GM12878 (cell line): Measurements from ENCODE around the gene DNAH3. TPM values are rescaled to one million over a fixed set of nuclear protein-coding genes. Genes with fewer than 3 reads are reported as not detected.

Experiments used
- ATAC-seq: fragments of 200-7000 bp; cut with Tn5 transposase; 3 replicates; pipeline ENCODE4 v1.9.1; 2020; ENCODE audit warnings: mild to moderate bottlenecking, moderate library complexity
- BruUV-seq: library from RNA; stranded (reverse); fragments of 400-500 nt; replicated peaks from 2 replicates; lab custom pipeline; 2021; lab: Mats Ljungman, UMichigan
- CTCF ChIA-PET: fragments of 300-600 bp; sonication (Branson Sonifier 250); formaldehyde crosslinking; extraction: SDS; loops from one replicate; lab custom pipeline; 2021; ENCODE audit warnings: inconsistent platforms; lab: Yijun Ruan, JAX
- POLR2A ChIA-PET: fragments of 350-600 bp; formaldehyde crosslinking; extraction: SDS; loops from one replicate; lab custom pipeline; 2021; ENCODE audit warnings: inconsistent platforms; lab: Charles Lee
- RAD21 ChIA-PET: fragments of 300-600 bp; sonication (Branson Sonifier 250); formaldehyde crosslinking; loops from one replicate; lab custom pipeline; 2023; ENCODE audit warnings: antibody characterized with exemption; ENCODE audit not compliant: unreplicated experiment; lab: Charles Lee
- SMC1A ChIA-PET: fragments of 300-600 bp; sonication (Branson Sonifier 250); formaldehyde crosslinking; loops from one replicate; lab custom pipeline; 2023; ENCODE audit not compliant: unreplicated experiment, uncharacterized antibody; lab: Charles Lee
- DNase-seq: peaks from one replicate; pipeline ENCODE4 v3.0.0-alpha.2; 2011; ENCODE audit warnings: low read depth, low spot score
- FAIRE-seq: peaks from 3 replicates; lab custom pipeline; 2011; peaks lifted over from hg19 to GRCh38; lab: Jason Lieb, UNC
- H2AFZ ChIP-seq: 2 replicates; pipeline ENCODE4 v1.6.0; 2011; ENCODE audit warnings: low read depth, low read length, control low read depth; ENCODE audit not compliant: control insufficient read depth
- H3K27ac ChIP-seq: 2 replicates; pipeline ENCODE4 v1.5.1; 2011; ENCODE audit warnings: control low read depth; ENCODE audit not compliant: control insufficient read depth, insufficient read depth
- H3K27me3 ChIP-seq, 2 experiments: replicated peaks in 1 of 2; 2 replicates each; pipeline versions ENCODE4 v1.6.0 to v1.6.1; 2011; ENCODE audit warnings: low read length in 1 of 2; ENCODE audit not compliant: control insufficient read depth in 2 of 2, insufficient read depth in 2 of 2
- H3K36me3 ChIP-seq, 2 experiments: 2 replicates each; pipeline ENCODE4 v1.5.1; 2011; ENCODE audit warnings: low read length in 1 of 2; ENCODE audit not compliant: control insufficient read depth in 2 of 2, insufficient read depth in 2 of 2
- H3K4me1 ChIP-seq: 2 replicates; pipeline ENCODE4 v1.6.1; 2011; ENCODE audit warnings: mild to moderate bottlenecking, low read length, moderate library complexity, mixed read lengths; ENCODE audit not compliant: control insufficient read depth, insufficient read depth
- H3K4me2 ChIP-seq: 2 replicates; pipeline ENCODE4 v1.6.0; 2011; ENCODE audit warnings: control low read depth; ENCODE audit not compliant: control insufficient read depth, insufficient read depth
- H3K4me3 ChIP-seq: fragments of 200-600 bp; sonication (generic); 2 replicates; pipeline ENCODE4 v1.5.1; 2016
- H3K79me2 ChIP-seq: 2 replicates; pipeline ENCODE4 v1.6.0; 2011; ENCODE audit warnings: low read length; ENCODE audit not compliant: control insufficient read depth, insufficient read depth
- H3K9ac ChIP-seq: 2 replicates; pipeline ENCODE4 v1.8.0; 2011; ENCODE audit warnings: low read length, control low read depth, mixed read lengths; ENCODE audit not compliant: control insufficient read depth, insufficient read depth
- H3K9me3 ChIP-seq: replicated peaks from 3 replicates; pipeline ENCODE4 v1.5.1; 2011; ENCODE audit warnings: mild to moderate bottlenecking, low read length; ENCODE audit not compliant: control insufficient read depth, insufficient read depth
- H4K20me1 ChIP-seq: 2 replicates; pipeline ENCODE4 v1.6.0; 2011; ENCODE audit not compliant: control insufficient read depth, insufficient read depth
- BMI1 ChIP-seq: fragments of 450-650 bp; IDR thresholded peaks from 2 replicates; pipeline ENCODE4 v1.6.1; 2016; ENCODE audit warnings: mild to moderate bottlenecking, moderate library complexity, borderline replicate concordance
- CEBPB ChIP-seq, 2 experiments: fragments of 150-350 bp in 1 of 2; IDR thresholded peaks; 2 replicates each; pipeline ENCODE4 v1.6.1; 2012 to 2014; ENCODE audit warnings: low read depth in 2 of 2, low read length in 2 of 2, borderline replicate concordance in 1 of 2, inconsistent platforms in 1 of 2
- CREM ChIP-seq: IDR thresholded peaks from 2 replicates; pipeline ENCODE4 v1.6.1; 2014; ENCODE audit warnings: antibody characterized with exemption, low read depth
- HCFC1 ChIP-seq: fragments of 150-350 bp; IDR thresholded peaks from 2 replicates; pipeline ENCODE4 v1.6.1; 2014; ENCODE audit warnings: low read length
- MYC ChIP-seq: IDR thresholded peaks from 2 replicates; pipeline ENCODE4 v1.6.1; 2011; ENCODE audit warnings: mild to moderate bottlenecking, low read length, moderate library complexity, inconsistent platforms; ENCODE audit not compliant: insufficient read depth, insufficient replicate concordance, insufficient read length, severe bottlenecking
- NFIC ChIP-seq: IDR thresholded peaks from 2 replicates; pipeline ENCODE4 v1.6.1; 2012; ENCODE audit warnings: low read depth, mild to moderate bottlenecking, inconsistent platforms, low read length, moderate library complexity
- NFYB ChIP-seq: IDR thresholded peaks from 2 replicates; pipeline ENCODE4 v1.6.1; 2011; ENCODE audit warnings: low read depth, mild to moderate bottlenecking, low read length, improper control_type of control experiment, moderate library complexity; ENCODE audit not compliant: insufficient read depth
- PAX8 ChIP-seq: fragments of 450-650 bp; IDR thresholded peaks from 2 replicates; pipeline ENCODE4 v1.6.1; 2017; ENCODE audit warnings: mild to moderate bottlenecking, moderate library complexity
- RB1 ChIP-seq: fragments of 450-650 bp; formaldehyde crosslinking; IDR thresholded peaks from 2 replicates; pipeline ENCODE4 v1.6.1; 2017; ENCODE audit warnings: mild to moderate bottlenecking, borderline replicate concordance
- RELA ChIP-seq: fragments of 450-650 bp; IDR thresholded peaks from 2 replicates; pipeline ENCODE4 v1.8.0; 2014; ENCODE audit warnings: borderline replicate concordance; ENCODE audit not compliant: partially characterized antibody
- RUNX3 ChIP-seq: IDR thresholded peaks from 2 replicates; pipeline ENCODE4 v1.6.1; 2012; ENCODE audit warnings: low read length, inconsistent platforms
- SIX5 ChIP-seq: IDR thresholded peaks from 2 replicates; pipeline ENCODE4 v1.6.1; 2011; ENCODE audit warnings: mild to moderate bottlenecking, low read depth, low read length, moderate library complexity; ENCODE audit not compliant: severe bottlenecking
- TCF12 ChIP-seq: IDR thresholded peaks from 2 replicates; pipeline ENCODE4 v1.6.1; 2011; ENCODE audit warnings: low read depth, mild to moderate bottlenecking, low read length
- USF2 ChIP-seq: IDR thresholded peaks from 2 replicates; pipeline ENCODE4 v1.6.1; 2011; ENCODE audit warnings: low read depth, low read length, improper control_type of control experiment, borderline replicate concordance
- ZZZ3 ChIP-seq: IDR thresholded peaks from 2 replicates; pipeline ENCODE4 v1.6.1; 2011; ENCODE audit warnings: low read depth; ENCODE audit not compliant: control insufficient read depth, insufficient read length
- WGBS: methylation state at CpG from one replicate; pipeline ENCODE4 v1.1.6; 2016; ENCODE audit warnings: low lambda C conversion rate; ENCODE audit not compliant: insufficient replicate concordance, insufficient coverage; ENCODE audit errors: missing lambda C conversion rate; 5-methylcytosine and 5-hydroxymethylcytosine counted together
- in situ Hi-C: fragments of 300-500 bp; cut with MboI; formaldehyde crosslinking; loops from 9 replicates; pipeline ENCODE4 v1.14.3; 2018; ENCODE audit warnings: mixed read lengths
- intact Hi-C: fragments of 100-400 bp; cut with micrococcal nuclease; formaldehyde crosslinking; loops from one replicate; pipeline ENCODE4 v1.14.2; 2022; ENCODE audit not compliant: unreplicated experiment
- polyA plus RNA-seq, 11 experiments: library from polyadenylated mRNA; depleted of rRNA in 4 of 11; unstranded in 6 of 11; stranded (reverse) in 5 of 11; fragments of >200 nt; fragmentation: Nextera tagmentation in 4 of 11; fragmentation: Illumina TruSeq in 1 of 11; extraction: Ambion mirVana in 4 of 11; extraction: Trizol in 1 of 11; gene quantifications; 1 replicate in 1 of 11; 2 replicates in 10 of 11; pipeline versions ENCODE4 v1.2.1 to v1.2.3, GENCODE V29; 2011 to 2016; ENCODE audit warnings: inconsistent platforms in 2 of 11, missing spikeins in 2 of 11, low read depth in 1 of 11
- total RNA-seq, 4 experiments: library from RNA; depleted of rRNA in 3 of 4; stranded (reverse); fragments of >200 nt in 3 of 4; fragmentation: Illumina TruSeq in 1 of 4; extraction: Trizol in 1 of 4; gene quantifications; 2 replicates each; pipeline versions ENCODE4 v1.2.1 to v1.2.3, GENCODE V29; 2013 to 2021
- TF ChIP-seq, protein P1 (sequence below): IDR thresholded peaks from 2 replicates; pipeline ENCODE4 v1.6.1; 2011; ENCODE audit warnings: borderline replicate concordance, low read depth, mild to moderate bottlenecking, moderate library complexity, mixed read lengths, low read length; ENCODE audit not compliant: insufficient read depth; ENCODE audit errors: extremely low read length
- TF ChIP-seq, protein P2 (sequence below): fragments of 450-650 bp; IDR thresholded peaks from 2 replicates; pipeline ENCODE4 v1.6.1; 2016; ENCODE audit warnings: mild to moderate bottlenecking, moderate library complexity, borderline replicate concordance

The DNAH3 gene
- total and polyA plus RNA-seq, 10 of the 15 experiments (the other 5 are each of a cell fraction or from before 2014, with no cell fraction given) = under 0.01 to 0.04 (median 0.04) TPM; not detected in 5

DNA sequence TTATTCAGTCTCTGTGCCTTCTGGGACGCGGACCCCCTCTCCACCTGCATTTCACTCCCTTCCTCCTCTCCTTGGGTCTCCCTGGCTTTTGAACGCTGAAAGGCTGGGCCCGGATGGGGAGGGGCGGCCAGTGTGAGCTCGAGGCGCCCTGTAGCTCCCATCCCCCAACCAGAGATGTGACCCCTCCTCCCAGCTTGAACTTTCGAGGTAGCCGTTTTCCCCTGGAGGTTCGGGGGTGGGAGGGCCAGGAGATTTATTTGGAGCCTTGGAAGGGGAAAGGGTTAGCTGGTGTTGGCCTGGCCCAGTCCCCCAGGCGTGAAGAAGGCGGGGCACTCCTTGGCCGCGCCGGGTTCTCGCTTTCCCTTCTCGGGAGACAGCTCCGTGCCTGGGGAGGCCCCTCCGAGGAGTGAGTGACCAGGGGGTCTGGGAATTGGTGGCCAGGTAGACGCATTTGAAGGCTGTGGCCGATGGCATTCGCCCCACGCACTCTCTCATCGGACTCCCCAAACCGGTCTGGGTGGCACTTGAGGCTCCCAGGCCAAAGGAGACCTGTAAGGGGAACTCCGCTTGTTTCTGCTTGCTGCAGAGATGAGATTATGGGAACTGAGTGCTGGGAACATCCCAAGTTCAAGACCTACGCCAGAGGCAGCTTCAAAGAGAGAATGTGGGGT lies 8.8 kb upstream of the DNAH3 start:
- H3K9me3 ChIP-seq = no peaks in the 10 kb centered on the region
- in situ Hi-C loops (loop anchor here (10.0 kb wide), 1 partner anchor 1165 kb away; no protein-coding TSS in a partner anchor), intact Hi-C loops (loop anchor here (1.0 to 5.0 kb wide), 3 partner anchors 141 to 1163 kb away; no protein-coding TSS in a partner anchor)
- DNase-seq = no peak
- H3K4me3 ChIP-seq = peak overlapping the region; percentile 84
- peak overlapping the region; percentile 42; the same call in 1 of the 2 replicates for H3K27ac ChIP-seq
- FAIRE-seq = no peak
- ChIA-PET POLR2A (interaction anchor here (0.6 to 1.1 kb wide), 8 partner anchors 9 to 1513 kb away, joined by 3 to 5 read pairs (median 3); no protein-coding TSS in a partner anchor), CTCF (interaction anchor here (0.7 to 7.2 kb wide), 13 partner anchors 9 to 1528 kb away, joined by 3 to 90 read pairs (median 5); partner anchors contain the start of gene CRYM), SMC1A (interaction anchor here (0.5 to 4.7 kb wide), 12 partner anchors 13 to 1141 kb away, joined by 3 to 56 read pairs (median 3); no protein-coding TSS in a partner anchor), RAD21 (interaction anchor here (0.7 to 3.9 kb wide), 6 partner anchors 9 to 143 kb away, joined by 3 to 45 read pairs (median 6); no protein-coding TSS in a partner anchor)
- WGBS = 4% methylated on average over 27 of the region's 27 CpGs
- ATAC-seq = peak; percentile 67
- H3K36me3 ChIP-seq = no peaks in the 10 kb centered on the region; a peak in 1 of 4 replicates
- H3K4me2 ChIP-seq = peak overlapping the region; percentile 98
- peak overlapping the region; percentile 91 for H2AFZ ChIP-seq
- H3K9ac ChIP-seq = peak overlapping the region; percentile 72
- H4K20me1 ChIP-seq = no peaks in the 10 kb centered on the region
- H3K79me2 ChIP-seq = peaks cover 3% of the 10 kb centered on the region
- H3K4me1 ChIP-seq = peaks cover 9% of the 10 kb centered on the region
- no peaks in the 10 kb centered on the region for H3K27me3 ChIP-seq
- BruUV-seq = TSS peak; percentile 49
- TF ChIP-seq RB1 (no peak), NFYB (no peak), CEBPB (IDR thresholded peaks at IDR 0.05; ENCODE audit: borderline replicate concordance in 1 of 2, low read depth in 2 of 2, low read length in 2 of 2) (no peak), PAX8 (no peak), SIX5 (no peak), BMI1 (no peak), MYC (no peak), USF2 (no peak), RUNX3 (no peak), RELA (no peak), NFIC (no peak), CREM (no peak), HCFC1 (no peak), TCF12 (no peak), ZZZ3 (no peak)
- TF ChIP-seq, protein P1, sequence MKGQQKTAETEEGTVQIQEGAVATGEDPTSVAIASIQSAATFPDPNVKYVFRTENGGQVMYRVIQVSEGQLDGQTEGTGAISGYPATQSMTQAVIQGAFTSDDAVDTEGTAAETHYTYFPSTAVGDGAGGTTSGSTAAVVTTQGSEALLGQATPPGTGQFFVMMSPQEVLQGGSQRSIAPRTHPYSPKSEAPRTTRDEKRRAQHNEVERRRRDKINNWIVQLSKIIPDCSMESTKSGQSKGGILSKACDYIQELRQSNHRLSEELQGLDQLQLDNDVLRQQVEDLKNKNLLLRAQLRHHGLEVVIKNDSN = no peak
- TF ChIP-seq, protein P2, sequence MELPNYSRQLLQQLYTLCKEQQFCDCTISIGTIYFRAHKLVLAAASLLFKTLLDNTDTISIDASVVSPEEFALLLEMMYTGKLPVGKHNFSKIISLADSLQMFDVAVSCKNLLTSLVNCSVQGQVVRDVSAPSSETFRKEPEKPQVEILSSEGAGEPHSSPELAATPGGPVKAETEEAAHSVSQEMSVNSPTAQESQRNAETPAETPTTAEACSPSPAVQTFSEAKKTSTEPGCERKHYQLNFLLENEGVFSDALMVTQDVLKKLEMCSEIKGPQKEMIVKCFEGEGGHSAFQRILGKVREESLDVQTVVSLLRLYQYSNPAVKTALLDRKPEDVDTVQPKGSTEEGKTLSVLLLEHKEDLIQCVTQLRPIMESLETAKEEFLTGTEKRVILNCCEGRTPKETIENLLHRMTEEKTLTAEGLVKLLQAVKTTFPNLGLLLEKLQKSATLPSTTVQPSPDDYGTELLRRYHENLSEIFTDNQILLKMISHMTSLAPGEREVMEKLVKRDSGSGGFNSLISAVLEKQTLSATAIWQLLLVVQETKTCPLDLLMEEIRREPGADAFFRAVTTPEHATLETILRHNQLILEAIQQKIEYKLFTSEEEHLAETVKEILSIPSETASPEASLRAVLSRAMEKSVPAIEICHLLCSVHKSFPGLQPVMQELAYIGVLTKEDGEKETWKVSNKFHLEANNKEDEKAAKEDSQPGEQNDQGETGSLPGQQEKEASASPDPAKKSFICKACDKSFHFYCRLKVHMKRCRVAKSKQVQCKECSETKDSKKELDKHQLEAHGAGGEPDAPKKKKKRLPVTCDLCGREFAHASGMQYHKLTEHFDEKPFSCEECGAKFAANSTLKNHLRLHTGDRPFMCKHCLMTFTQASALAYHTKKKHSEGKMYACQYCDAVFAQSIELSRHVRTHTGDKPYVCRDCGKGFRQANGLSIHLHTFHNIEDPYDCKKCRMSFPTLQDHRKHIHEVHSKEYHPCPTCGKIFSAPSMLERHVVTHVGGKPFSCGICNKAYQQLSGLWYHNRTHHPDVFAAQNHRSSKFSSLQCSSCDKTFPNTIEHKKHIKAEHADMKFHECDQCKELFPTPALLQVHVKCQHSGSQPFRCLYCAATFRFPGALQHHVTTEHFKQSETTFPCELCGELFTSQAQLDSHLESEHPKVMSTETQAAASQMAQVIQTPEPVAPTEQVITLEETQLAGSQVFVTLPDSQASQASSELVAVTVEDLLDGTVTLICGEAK = no peak
